Adrenal gland (tissue), 12 donors: ENCODE data around the gene PSMD12. TPM values are rescaled to one million over a fixed set of nuclear protein-coding genes. Genes with fewer than 3 reads are reported as not detected.

Source experiments
- DNase-seq, 7 donors: peaks; one replicate each; pipeline ENCODE4 v3.0.0-alpha.2; 2019 to 2020
- H3K27ac ChIP-seq, 5 donors: fragments of 200-600 bp; sonication (generic) in 4 of 5; 1 replicate in 3 of 5; 2 replicates in 2 of 5; pipeline versions ENCODE4 v1.5.1 to v1.8.0; 2016 to 2020; ENCODE audit warnings: mild to moderate bottlenecking in 1 of 5
- H3K27me3 ChIP-seq: fragments of 200-600 bp; 2 replicates; pipeline ENCODE4 v1.8.0; 2021
- H3K36me3 ChIP-seq, 2 donors: fragments of 200-600 bp; replicated peaks in 1 of 2; 1 replicate in 1 of 2; 2 replicates in 1 of 2; pipeline versions ENCODE4 v1.5.1 to v1.8.0; 2018 to 2022
- H3K4me1 ChIP-seq, 2 donors: fragments of 200-600 bp; replicated peaks in 1 of 2; 1 replicate in 1 of 2; 2 replicates in 1 of 2; pipeline versions ENCODE4 v1.5.1 to v1.8.0; 2018 to 2021
- H3K4me3 ChIP-seq, 4 donors: fragments of 200-600 bp; sonication (generic) in 3 of 4; one replicate each; pipeline ENCODE4 v1.5.1; 2016 to 2018
- H3K9me3 ChIP-seq, 3 donors: fragments of 200-600 bp; sonication (generic) in 1 of 3; replicated peaks in 1 of 3; 1 replicate in 2 of 3; 2 replicates in 1 of 3; pipeline versions ENCODE4 v1.5.1 to v1.8.0; 2016 to 2021
- POLR2A ChIP-seq, 2 donors: fragments of 450-650 bp; IDR thresholded peaks; one replicate each; pipeline ENCODE4 v1.6.1; 2017; ENCODE audit warnings: antibody characterized with exemption in 2 of 2, mild to moderate bottlenecking in 2 of 2, moderate library complexity in 1 of 2
- WGBS, 4 donors: extraction: QIAGEN DNeasy Blood & Tissue Kit in 2 of 4; methylation state at CpG; one replicate each; pipeline versions ENCODE4 v1.1.5 to v1.1.7; 2013 to 2017; 5-methylcytosine and 5-hydroxymethylcytosine counted together
- intact Hi-C, 2 donors: fragments of 100-400 bp; cut with DNase I; formaldehyde crosslinking; loops; one replicate each; pipeline versions ENCODE4 v1.14.1 to v1.15.0; 2022 to 2023
- polyA plus RNA-seq, 3 donors: library from polyadenylated mRNA; stranded (reverse); fragments of 200-250 nt in 2 of 3; fragments of 350-450 nt in 1 of 3; fragmentation: Illumina TruSeq in 1 of 3; extraction: RNeasy Lipid Tissue Mini Kit (QIAGEN cat#74804) in 1 of 3; gene quantifications; one replicate each; pipeline ENCODE4 v1.2.3, GENCODE V29; 2013 to 2014
- total RNA-seq, 9 donors: library from RNA; depleted of rRNA in 4 of 9; stranded (reverse); fragments of >200 nt in 4 of 9; fragments of 120-200 nt in 1 of 9; fragmentation: NEBNext Ultra II Directional in 1 of 9; extraction: Animal tissue kit (Norgen Biotek cat#: 25700) in 1 of 9; gene quantifications; one replicate each; pipeline versions ENCODE4 v1.1.0 to v1.2.4, GENCODE V29; 2013 to 2023
- TF ChIP-seq, protein P1 (sequence below), 6 experiments: fragments of 450-650 bp in 4 of 6; fragments of 200-600 bp in 2 of 6; sonication (generic) in 1 of 6; IDR thresholded peaks; 1 replicate in 5 of 6; 2 replicates in 1 of 6; pipeline versions ENCODE4 v1.5.1 to v1.8.0; 2016 to 2021; ENCODE audit warnings: antibody characterized with exemption in 6 of 6, mild to moderate bottlenecking in 2 of 6, moderate library complexity in 1 of 6
- donor health status: healthy with polysubstance abuse.
- donor health status: Bipolar disorder and iron deficiency.
- donor health status: DM: yes; HTN: yes; CAD: no.
- donor health status: DM: no; HTN: no; CAD: no.
- donor health status: DM: no; HTN: no; CAD: no.
- donor health status: DM: yes; HTN: yes; CAD: no.

The PSMD12 gene
- total and polyA plus RNA-seq, 12 donors, result 19.7 to 163 (median 38.3) TPM

DNA sequence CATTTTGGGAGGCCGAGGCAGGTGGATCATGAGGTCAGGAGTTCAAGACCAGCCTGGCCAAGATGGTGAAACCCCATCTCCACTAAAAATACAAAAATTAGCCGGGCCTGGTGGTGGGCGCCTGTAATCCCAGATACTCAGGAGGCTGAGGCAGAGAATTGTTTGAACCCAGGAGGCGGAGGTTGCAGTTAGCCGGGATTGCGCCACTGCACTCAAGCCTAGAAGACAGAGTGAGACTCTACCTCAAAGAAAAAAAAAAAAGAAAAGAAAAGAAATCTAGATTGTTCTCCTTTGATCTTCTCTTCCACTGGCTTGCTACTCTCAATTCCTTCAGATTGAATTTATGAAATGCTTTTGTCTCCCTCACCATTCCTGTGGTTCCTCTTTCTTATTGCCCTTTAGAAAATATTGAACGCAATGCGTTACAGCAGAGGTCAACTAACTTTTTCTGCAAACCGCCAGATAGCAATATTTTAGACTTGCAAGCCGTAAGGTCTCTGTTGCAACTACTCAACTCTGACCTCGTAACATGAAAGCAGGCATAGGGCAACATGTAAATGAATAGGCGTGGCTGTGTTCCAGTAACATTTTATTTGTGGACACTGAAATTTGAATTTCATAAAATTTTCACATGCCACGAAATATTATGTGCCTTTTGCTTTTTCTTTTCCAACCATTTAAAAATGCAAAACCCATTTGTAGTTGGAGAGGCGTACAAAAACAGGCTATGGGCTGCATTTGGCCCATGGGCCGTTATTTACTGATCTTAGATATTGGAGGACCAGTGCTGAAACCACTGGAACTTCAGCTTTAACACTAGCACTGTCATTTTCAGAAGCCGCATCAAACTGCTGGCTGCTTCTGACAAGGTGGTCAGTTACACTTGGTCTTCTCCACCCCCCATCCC lies 35.5 kb upstream of the PSMD12 start:
- Histone ChIP-seq H3K4me1 (no peaks in the 10 kb centered on the region), H3K4me3 (no peak overlapping the region), H3K9me3 (no peaks in the 10 kb centered on the region), H3K27ac (no peak overlapping the region), H3K36me3 (no peaks in the 10 kb centered on the region), H3K27me3 (no peaks in the 10 kb centered on the region)
- WGBS, 4 donors, result 85 to 88% (median 85%) methylated on average over 16 of the region's 16 CpGs
- intact Hi-C loops, result no loop called here
- TF ChIP-seq, protein P1, sequence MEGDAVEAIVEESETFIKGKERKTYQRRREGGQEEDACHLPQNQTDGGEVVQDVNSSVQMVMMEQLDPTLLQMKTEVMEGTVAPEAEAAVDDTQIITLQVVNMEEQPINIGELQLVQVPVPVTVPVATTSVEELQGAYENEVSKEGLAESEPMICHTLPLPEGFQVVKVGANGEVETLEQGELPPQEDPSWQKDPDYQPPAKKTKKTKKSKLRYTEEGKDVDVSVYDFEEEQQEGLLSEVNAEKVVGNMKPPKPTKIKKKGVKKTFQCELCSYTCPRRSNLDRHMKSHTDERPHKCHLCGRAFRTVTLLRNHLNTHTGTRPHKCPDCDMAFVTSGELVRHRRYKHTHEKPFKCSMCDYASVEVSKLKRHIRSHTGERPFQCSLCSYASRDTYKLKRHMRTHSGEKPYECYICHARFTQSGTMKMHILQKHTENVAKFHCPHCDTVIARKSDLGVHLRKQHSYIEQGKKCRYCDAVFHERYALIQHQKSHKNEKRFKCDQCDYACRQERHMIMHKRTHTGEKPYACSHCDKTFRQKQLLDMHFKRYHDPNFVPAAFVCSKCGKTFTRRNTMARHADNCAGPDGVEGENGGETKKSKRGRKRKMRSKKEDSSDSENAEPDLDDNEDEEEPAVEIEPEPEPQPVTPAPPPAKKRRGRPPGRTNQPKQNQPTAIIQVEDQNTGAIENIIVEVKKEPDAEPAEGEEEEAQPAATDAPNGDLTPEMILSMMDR (IDR thresholded peaks at IDR 0.05), result no peak
- peak in 1 of 7 donors; percentile 38 for DNase-seq

DNA sequence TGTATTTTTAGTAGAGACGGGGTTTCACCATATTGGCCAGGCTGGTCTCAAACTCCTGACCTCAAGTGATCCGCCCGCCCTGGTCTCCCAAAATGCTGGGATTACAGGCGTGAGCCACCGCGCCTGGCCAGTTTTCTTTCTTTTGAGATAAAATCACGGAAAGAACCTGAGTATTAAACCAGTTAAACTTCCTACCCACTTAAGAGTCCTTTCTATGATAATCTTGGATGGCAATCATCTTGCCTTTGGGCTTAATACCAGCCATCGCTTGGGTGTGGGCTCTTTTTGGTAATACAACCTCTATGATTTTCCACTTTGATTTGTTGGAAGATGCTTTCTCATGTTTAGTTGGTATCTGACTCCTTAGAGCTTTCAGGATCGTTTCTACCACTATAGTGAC lies 34.7 kb upstream of the PSMD12 start:
- Histone ChIP-seq H3K9me3 (no peaks in the 10 kb centered on the region), H3K36me3 (no peaks in the 10 kb centered on the region), H3K4me1 (no peaks in the 10 kb centered on the region), H3K27ac (no peak overlapping the region), H3K4me3 (no peak overlapping the region), H3K27me3 (no peaks in the 10 kb centered on the region)
- 95 to 98% (median 96%) methylated on average over 9 of the region's 9 CpGs for WGBS, 4 donors
- DNase-seq, result peak in 1 of 7 donors; percentile 11
- TF ChIP-seq POLR2A (IDR thresholded peaks at IDR 0.05), result no peak
- TF ChIP-seq, protein P1 (IDR thresholded peaks at IDR 0.05), result no peak
- intact Hi-C loops, result no loop called here

DNA sequence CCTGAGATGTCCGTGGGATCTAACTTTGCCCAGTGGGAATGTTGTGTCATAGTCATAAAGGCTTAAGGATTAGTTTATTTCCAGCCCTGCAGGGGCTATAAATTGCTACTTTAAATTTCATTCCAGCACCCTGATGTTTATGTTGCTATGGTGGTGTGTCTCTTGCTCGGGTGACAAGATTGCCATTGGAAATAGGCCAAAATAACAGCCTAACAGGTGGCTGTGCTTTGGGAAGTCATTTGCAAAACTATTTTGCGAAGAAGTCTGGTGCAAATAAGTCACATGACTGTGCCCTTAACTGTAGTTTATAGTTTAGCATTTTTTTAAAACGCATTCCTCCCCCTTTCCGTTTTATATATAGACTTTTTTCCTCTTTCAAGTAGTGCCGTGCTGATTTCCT lies 33.8 kb upstream of the PSMD12 start:
- Histone ChIP-seq H3K9me3 (no peaks in the 10 kb centered on the region), H3K27ac (no peak overlapping the region), H3K4me1 (no peaks in the 10 kb centered on the region), H3K36me3 (no peaks in the 10 kb centered on the region), H3K4me3 (no peak overlapping the region), H3K27me3 (no peaks in the 10 kb centered on the region)
- 50 to 62% (median 58%) methylated on average over 6 of the region's 6 CpGs for WGBS, 4 donors
- peak in 1 of 7 donors; percentile 10 for DNase-seq
- no peak for TF ChIP-seq POLR2A (IDR thresholded peaks at IDR 0.05)
- TF ChIP-seq, protein P1 (IDR thresholded peaks at IDR 0.05), result no peak
- intact Hi-C loops, result no loop called here

DNA sequence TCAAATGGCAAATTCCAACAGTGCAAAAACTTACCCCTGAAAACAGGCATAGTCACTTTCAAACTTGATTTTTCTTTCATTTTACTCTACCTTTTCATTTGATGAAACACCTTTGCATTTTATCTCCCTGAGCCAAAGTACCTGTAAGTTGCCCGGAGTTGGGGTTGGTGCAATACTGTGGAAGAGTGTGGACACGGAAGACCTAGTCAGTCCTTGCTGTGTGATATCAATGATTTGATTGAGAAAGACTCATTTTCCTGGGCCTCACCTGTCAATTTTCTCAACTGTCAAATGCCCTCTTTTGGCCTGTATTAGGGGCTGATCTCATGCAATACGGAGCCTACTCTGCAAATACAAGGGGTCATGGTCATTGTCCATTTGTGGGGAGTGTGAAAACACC lies 33.3 kb upstream of the PSMD12 start:
- intact Hi-C loops, result no loop called here

More for the DNA sequence above, 33.3 kb upstream of the PSMD12 start:
- Histone ChIP-seq H3K27me3 (no peaks in the 10 kb centered on the region), H3K4me3 (no peak overlapping the region), H3K27ac (no peak overlapping the region), H3K4me1 (no peaks in the 10 kb centered on the region), H3K9me3 (no peaks in the 10 kb centered on the region), H3K36me3 (no peaks in the 10 kb centered on the region)
- WGBS, 4 donors, result 89 to 98% (median 92%) methylated on average over 3 of the region's 3 CpGs
- DNase-seq, result no peak
- TF ChIP-seq, protein P1 (IDR thresholded peaks at IDR 0.05), result no peak
- no peak for TF ChIP-seq POLR2A (IDR thresholded peaks at IDR 0.05)
